Lower leg skin (tissue), 3 donors: ENCODE data around the gene ISL1.

Experiments used
- POLR2A ChIP-seq, 2 donors: fragments of 450-650 bp; IDR thresholded peaks; one replicate each; pipeline ENCODE4 v1.6.1; 2016 to 2017; ENCODE audit warnings: antibody characterized with exemption in 2 of 2, mild to moderate bottlenecking in 1 of 2, moderate library complexity in 1 of 2
- TF ChIP-seq, protein P1 (sequence below), 3 donors: fragments of 450-650 bp; IDR thresholded peaks; one replicate each; pipeline ENCODE4 v1.5.1; 2016; ENCODE audit warnings: antibody characterized with exemption in 3 of 3, mild to moderate bottlenecking in 3 of 3, moderate library complexity in 2 of 3

DNA sequence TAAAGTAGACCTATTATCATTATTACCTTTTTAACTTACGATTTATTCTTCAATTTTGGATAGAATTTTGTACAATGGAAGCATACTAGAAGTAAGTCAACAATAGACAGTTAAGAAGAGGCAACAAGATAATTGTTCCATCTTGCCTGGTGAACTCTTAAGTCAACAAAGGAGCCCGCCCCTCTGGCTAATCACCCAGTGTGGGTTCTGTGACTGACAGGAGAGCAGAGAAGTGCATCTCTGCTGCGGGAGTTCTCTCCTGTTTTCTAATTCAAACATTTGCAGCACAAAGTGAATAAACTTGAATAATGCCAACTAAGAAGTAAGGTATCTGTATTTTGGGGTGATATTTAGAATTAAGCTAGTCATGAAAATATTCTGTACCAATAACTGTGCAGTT, 6.7 kb upstream of the ISL1 start:
- TF ChIP-seq, protein P1, sequence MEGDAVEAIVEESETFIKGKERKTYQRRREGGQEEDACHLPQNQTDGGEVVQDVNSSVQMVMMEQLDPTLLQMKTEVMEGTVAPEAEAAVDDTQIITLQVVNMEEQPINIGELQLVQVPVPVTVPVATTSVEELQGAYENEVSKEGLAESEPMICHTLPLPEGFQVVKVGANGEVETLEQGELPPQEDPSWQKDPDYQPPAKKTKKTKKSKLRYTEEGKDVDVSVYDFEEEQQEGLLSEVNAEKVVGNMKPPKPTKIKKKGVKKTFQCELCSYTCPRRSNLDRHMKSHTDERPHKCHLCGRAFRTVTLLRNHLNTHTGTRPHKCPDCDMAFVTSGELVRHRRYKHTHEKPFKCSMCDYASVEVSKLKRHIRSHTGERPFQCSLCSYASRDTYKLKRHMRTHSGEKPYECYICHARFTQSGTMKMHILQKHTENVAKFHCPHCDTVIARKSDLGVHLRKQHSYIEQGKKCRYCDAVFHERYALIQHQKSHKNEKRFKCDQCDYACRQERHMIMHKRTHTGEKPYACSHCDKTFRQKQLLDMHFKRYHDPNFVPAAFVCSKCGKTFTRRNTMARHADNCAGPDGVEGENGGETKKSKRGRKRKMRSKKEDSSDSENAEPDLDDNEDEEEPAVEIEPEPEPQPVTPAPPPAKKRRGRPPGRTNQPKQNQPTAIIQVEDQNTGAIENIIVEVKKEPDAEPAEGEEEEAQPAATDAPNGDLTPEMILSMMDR (IDR thresholded peaks at IDR 0.05) = no peak
- no peak for TF ChIP-seq POLR2A (IDR thresholded peaks at IDR 0.05)
